ENCODE results near the gene CERS6. TPM values are rescaled to one million over a fixed set of nuclear protein-coding genes. Genes with fewer than 3 reads are reported as not detected.

CERS6 gene
- total RNA-seq, 1 experiment from 2014 or later = 14.0 TPM

DNA sequence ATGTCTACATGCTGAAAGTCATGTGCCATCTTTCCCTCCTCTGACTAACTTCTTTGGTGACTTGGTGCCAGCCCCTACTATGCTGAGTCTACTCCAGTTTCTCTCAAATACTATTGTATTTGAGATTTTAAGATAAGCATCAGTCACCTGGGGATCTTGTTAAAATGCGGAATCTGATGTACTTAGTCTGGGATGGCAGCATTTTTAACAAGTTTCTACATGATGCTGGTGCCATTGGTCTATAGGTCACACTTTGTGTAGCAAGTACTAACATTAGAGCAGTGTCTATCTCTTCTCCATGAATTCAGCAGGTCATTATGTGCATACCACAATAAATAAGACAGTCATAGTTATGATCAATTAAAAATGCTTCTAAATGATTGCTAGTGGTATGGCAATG lies 106.9 kb downstream of the CERS6 start:
- no peak for DNase-seq
- Histone ChIP-seq H3K36me3 (replicated peaks; ENCODE audit: control insufficient read depth, insufficient read depth, low read length) (no peaks in the 10 kb centered on the region; the same call in 1 of the 2 replicates), H3K4me3 (ENCODE audit: insufficient read depth, low read depth, low read length) (no peak overlapping the region), H3K27me3 (ENCODE audit: control insufficient read depth, insufficient read depth, low read length) (no peaks in the 10 kb centered on the region)

DNA sequence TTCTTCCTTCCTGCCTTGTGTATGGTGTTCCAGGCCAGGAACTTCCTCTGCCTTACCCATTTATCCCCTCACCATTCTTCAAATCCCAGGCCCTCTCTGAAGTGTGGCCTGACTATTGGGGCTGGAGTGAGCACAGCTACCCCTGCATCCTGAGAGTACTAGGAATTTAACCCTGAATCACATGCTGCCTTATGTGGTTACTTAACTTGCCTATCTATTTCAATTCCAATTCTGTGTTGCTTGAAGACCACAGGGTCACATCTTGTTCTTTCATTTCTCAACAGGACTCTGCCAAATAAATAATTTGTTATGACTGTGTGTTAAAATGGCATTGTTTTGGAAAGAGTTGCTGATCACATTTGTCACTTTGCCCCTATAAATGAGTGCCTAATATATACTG lies 108.6 kb downstream of the CERS6 start:
- H3K4me3 ChIP-seq (ENCODE audit: insufficient read depth, low read depth, low read length) = no peak overlapping the region
- no peaks in the 10 kb centered on the region for H3K27me3 ChIP-seq (ENCODE audit: control insufficient read depth, insufficient read depth, low read length)
- DNase-seq = no peak
- no peaks in the 10 kb centered on the region; the same call in 1 of the 2 replicates for H3K36me3 ChIP-seq (replicated peaks; ENCODE audit: control insufficient read depth, insufficient read depth, low read length)

DNA sequence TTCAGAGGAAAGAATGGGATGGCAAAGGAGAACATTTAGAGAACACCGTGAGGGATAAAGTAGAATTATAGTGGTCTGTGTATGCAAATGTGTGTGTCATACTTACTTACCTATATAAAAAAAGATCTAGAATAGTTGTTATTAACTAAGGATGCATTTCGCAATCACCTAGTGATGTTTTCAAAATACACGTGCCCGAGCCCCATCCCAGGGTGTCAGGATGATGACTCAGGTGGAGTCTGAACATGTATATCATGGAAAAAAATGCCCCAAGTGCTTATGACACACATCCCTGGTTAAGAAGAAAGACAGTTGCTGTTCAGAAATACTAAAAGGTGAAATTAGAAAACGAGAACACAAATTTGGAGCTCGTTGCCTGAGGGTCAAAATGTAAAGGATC lies 109.0 kb downstream of the CERS6 start:
- DNase-seq = no peak
- H3K36me3 ChIP-seq (replicated peaks; ENCODE audit: control insufficient read depth, insufficient read depth, low read length) = no peaks in the 10 kb centered on the region; the same call in 1 of the 2 replicates
- H3K4me3 ChIP-seq (ENCODE audit: insufficient read depth, low read depth, low read length) = no peak overlapping the region
- no peaks in the 10 kb centered on the region for H3K27me3 ChIP-seq (ENCODE audit: control insufficient read depth, insufficient read depth, low read length)

DNA sequence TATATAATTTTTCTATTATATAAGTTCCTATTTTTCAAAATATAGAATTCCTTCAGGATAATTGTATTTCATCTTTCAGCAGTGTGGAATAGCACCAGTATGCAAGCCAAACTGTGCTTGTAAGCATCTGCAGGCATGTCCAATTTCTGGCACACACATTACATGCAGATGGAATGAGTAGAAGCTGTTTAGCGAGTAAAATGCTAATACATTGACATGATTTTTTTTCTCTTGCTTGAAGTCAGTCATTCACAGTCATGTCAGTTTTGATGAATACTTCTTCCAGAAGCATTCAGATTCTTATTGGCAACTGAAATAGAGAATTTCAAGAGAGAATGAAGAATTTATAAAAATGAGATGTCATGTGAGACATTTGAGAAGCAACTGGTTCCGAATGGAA lies 109.4 kb downstream of the CERS6 start:
- Histone ChIP-seq H3K27me3 (ENCODE audit: control insufficient read depth, insufficient read depth, low read length) (no peaks in the 10 kb centered on the region), H3K36me3 (replicated peaks; ENCODE audit: control insufficient read depth, insufficient read depth, low read length) (no peaks in the 10 kb centered on the region; the same call in 1 of the 2 replicates), H3K4me3 (ENCODE audit: insufficient read depth, low read depth, low read length) (no peak overlapping the region)
- DNase-seq = no peak

DNA sequence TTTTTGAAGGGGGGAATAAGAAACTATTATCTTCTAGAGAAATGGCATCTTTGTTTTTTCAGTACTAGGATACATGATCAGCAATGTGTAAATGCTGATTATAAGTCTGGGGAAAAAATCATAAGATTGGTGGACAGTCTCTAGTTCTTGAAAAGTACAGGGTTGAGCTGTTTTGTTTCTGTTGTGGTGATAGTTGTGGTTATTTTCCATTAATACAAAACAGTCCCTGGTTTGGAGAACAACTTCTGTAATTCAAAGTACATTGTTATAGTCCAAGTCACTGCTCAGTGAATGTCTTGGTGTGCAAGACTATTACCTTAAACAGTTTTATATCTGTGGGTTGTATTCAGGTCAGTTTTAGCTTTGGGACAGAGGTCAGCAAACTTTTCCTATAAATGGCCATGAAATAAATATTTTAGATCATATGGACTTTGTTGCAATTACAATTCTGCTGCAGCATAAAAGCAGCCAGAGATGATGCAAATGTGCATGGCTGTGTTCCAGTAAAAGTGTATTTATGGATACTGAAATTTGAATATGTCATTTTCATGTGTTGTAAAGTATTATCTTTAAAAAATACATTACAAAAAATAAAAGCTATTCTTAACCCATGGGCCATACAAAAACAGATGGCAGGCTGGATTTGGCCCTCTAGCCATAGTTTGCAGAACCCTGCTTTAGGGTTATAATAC lies 111.0 kb downstream of the CERS6 start:
- no peaks in the 10 kb centered on the region for H3K27me3 ChIP-seq (ENCODE audit: control insufficient read depth, insufficient read depth, low read length)
- H3K4me3 ChIP-seq (ENCODE audit: insufficient read depth, low read depth, low read length) = no peak overlapping the region
- no peaks in the 10 kb centered on the region; the same call in 1 of the 2 replicates for H3K36me3 ChIP-seq (replicated peaks; ENCODE audit: control insufficient read depth, insufficient read depth, low read length)
- DNase-seq = no peak

DNA sequence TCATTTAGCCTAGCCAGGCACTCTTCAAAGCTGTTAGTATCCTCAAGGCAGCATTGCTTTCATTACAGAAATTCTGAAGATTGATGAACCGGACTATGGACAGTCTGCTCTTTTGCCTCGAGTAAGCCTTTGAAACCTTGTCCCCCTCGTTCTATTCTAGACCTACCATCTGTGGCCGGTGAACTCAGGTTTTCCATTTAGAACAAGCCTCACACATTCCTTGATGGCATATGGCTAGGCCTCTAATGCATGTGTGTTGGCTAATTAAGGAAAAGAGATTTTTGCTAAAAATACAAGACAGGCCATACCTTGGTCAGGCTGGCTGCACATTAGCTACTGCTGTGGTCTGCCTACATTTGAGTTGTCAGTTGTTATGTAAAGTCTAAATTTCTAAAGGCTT lies 111.8 kb downstream of the CERS6 start:
- DNase-seq = no peak
- no peak overlapping the region for H3K4me3 ChIP-seq (ENCODE audit: insufficient read depth, low read depth, low read length)
- no peaks in the 10 kb centered on the region for H3K36me3 ChIP-seq (replicated peaks; ENCODE audit: control insufficient read depth, insufficient read depth, low read length)
- no peaks in the 10 kb centered on the region for H3K27me3 ChIP-seq (ENCODE audit: control insufficient read depth, insufficient read depth, low read length)

DNA sequence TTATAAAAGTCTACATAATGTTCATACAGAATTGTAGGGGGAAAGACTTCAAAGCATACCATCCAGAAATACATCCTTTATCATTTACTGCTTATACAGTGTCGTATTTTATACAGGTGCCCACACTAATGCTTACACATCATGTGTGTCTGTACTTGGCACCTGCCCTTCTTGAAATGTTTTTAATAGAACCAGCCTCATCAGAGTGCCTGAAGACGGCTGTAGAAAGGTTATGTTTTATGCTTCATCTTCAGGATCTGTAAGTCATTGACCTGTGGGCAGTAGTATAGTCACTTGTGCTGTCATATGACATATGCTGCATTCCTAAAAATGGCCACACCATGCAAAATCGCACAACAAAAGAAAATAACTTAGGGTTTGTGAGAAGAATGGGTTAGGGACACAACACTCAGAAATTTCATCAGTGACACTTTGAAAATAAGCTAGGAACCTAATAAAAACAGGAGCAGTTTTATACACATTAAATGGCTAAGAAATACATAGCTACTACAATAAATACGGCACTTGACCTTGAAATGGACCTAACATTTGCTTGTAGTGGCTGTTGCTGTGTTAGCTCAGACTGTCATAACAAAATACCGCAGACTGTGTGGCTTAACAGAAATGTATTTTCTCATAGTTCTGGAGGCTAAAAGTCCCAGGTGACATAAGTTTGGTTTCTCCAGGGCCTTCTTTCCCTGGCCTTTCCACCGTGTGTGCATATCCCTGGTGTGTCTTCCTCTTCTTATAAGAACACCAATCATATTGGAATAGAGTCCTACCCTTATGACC lies 112.6 kb downstream of the CERS6 start:
- H3K27me3 ChIP-seq (ENCODE audit: control insufficient read depth, insufficient read depth, low read length) = no peaks in the 10 kb centered on the region
- DNase-seq = no peak
- H3K4me3 ChIP-seq (ENCODE audit: insufficient read depth, low read depth, low read length) = no peak overlapping the region
- no peaks in the 10 kb centered on the region for H3K36me3 ChIP-seq (replicated peaks; ENCODE audit: control insufficient read depth, insufficient read depth, low read length)

DNA sequence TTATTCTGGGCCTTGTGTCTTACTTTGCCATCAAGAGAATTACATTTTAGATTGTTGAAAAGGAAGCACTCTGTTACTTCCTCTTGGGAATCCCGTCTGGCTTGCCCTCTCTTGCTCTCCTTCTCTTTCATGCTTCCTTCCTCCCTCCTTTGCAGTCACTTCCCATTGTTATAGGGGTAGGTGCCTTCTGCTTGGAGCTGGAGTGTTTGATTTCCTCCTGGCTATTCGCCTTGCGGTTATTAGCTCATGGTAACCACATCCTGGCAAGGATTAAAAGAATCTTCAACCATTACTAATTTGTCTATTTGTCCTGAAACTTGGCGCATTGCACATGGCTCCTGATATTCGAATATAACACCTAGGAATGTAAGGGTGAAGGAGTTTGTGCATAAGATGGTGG lies 115.0 kb downstream of the CERS6 start:
- H3K4me3 ChIP-seq (ENCODE audit: insufficient read depth, low read depth, low read length) = no peak overlapping the region

DNA sequence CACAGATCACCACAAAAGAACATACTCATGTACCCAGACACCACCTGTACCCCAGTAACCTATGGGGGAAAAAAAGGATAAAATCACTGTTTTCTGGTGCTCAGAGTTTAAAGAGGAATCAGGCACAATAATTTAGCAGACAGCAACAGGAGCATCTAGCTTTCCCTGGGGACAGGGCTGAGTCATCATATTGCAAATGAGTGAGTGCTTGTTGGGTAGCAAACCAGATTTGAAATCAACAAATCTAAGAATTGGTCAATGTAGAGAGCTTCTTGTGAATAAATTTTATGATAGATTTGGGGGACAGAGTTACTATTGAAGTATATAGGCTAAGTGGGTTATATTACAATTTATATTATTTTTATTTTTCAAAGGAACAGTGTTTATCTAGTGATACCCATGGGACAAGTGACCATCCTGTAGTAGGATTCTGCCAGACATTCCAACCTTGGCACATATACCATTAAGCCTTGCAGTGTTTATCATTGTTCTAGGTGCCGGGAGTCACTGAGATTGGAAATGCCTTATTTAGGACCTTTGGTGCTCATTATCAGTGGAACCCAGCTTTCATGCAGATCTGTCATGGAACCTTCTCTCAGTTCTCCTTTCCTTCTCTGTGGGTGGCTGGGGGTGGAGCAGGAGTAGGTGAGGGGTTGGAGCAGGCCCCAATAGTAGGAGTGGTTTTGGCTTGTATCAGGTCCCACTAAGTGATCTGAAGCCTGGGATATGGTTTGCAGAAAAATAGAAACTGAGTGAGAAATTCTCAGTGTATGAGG lies 117.2 kb downstream of the CERS6 start:
- Histone ChIP-seq H3K4me3 (ENCODE audit: insufficient read depth, low read depth, low read length) (no peak overlapping the region), H3K27me3 (ENCODE audit: control insufficient read depth, insufficient read depth, low read length) (no peaks in the 10 kb centered on the region), H3K36me3 (replicated peaks; ENCODE audit: control insufficient read depth, insufficient read depth, low read length) (no peaks in the 10 kb centered on the region)
- no peak for DNase-seq

More for the DNA sequence above, 115.0 kb downstream of the CERS6 start:
- DNase-seq = no peak
- Histone ChIP-seq H3K27me3 (ENCODE audit: control insufficient read depth, insufficient read depth, low read length) (no peaks in the 10 kb centered on the region), H3K36me3 (replicated peaks; ENCODE audit: control insufficient read depth, insufficient read depth, low read length) (no peaks in the 10 kb centered on the region)

DNA sequence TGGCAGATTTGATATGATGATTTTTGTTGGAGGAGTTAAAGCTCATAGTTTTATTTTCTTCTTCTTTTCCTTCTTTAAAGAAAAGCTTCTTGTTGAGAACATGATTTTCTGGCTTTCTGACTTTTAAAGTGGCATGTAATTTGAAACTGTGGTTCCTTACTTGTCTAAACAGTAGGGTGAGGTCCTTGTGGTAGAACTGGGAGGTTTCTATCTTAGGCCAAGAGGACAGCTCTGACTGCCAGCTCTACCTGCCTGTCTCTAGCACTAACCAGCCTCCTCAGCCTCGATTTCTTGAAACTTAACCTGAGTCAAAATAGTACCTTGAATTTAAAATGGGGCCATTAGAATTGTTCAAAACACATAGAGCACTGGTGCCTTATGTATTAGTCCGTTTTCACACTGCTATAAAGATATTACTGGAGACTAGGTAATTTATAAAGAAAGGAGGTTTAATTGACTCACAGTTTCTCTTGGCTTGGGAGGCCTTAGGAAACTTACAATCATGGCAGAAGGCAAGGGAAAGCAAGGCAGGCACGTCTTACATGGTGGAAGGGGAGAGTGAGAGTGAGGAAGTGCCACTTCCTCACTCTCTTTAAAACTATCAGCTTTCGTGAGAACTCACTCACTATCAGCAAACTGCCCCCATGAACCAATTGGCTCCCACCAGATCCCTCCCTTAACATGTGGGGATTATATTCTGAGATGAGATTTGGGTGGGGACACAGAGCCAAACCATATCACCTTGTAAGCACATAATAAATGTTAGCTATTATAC lies 119.0 kb downstream of the CERS6 start:
- Histone ChIP-seq H3K27me3 (ENCODE audit: control insufficient read depth, insufficient read depth, low read length) (no peaks in the 10 kb centered on the region), H3K36me3 (replicated peaks; ENCODE audit: control insufficient read depth, insufficient read depth, low read length) (no peaks in the 10 kb centered on the region), H3K4me3 (ENCODE audit: insufficient read depth, low read depth, low read length) (no peak overlapping the region)
- DNase-seq = no peak

DNA sequence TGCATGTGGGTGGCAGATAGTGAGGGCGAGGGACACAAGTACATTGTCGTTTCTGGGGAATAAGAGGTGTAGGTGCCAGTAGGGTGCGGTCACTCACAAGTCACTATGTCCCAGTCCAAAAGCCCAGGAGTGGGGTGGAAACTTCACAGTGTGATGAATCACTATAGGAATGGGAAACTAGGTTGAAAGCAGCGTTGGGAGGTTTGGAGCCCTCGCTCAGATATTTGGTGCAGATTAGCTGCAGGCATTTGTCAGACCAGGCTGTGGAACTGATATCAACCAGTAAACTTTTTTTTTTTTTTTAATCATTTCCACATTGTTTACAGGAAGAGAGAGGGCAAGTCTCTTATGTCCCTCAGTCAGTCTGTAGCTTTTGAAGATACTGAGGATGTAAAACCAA lies 121.8 kb downstream of the CERS6 start:
- no peaks in the 10 kb centered on the region for H3K36me3 ChIP-seq (replicated peaks; ENCODE audit: control insufficient read depth, insufficient read depth, low read length)
- no peak for DNase-seq
- H3K27me3 ChIP-seq (ENCODE audit: control insufficient read depth, insufficient read depth, low read length) = no peaks in the 10 kb centered on the region
- no peak overlapping the region for H3K4me3 ChIP-seq (ENCODE audit: insufficient read depth, low read depth, low read length)

DNA sequence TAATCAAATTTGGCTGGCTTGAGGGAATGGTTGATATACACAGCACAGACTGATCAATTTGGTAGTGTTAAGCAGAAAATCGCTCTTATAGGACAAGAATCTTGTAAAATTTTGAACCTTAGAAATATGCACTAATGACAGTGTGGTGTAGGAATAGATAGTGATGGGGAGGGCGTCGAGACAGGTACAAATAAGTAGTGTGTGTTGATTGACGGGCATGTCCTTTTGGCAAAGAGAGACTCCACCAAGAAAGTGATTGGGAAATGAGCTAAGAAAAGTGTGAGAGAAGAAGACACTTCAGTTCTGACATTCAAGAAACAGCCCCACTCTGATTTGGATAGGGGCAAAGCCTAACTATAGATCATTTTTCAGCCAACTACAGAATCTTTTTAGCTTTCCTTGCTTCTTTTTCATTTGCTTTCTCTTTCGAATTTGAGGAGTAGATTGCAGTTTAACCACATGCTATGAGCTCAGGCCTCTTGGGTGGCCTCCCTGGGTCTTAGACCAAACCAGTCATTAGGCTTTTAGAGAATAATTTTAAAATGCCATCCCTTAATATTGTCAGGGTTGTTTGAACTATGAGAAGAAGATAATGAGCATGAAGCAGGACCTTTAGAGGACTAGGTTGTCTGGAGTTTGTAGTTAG lies 127.1 kb downstream of the CERS6 start:
- H3K36me3 ChIP-seq (replicated peaks; ENCODE audit: control insufficient read depth, insufficient read depth, low read length) = no peaks in the 10 kb centered on the region
- H3K4me3 ChIP-seq (ENCODE audit: insufficient read depth, low read depth, low read length) = no peak overlapping the region
- H3K27me3 ChIP-seq (ENCODE audit: control insufficient read depth, insufficient read depth, low read length) = no peaks in the 10 kb centered on the region
- no peak for DNase-seq

DNA sequence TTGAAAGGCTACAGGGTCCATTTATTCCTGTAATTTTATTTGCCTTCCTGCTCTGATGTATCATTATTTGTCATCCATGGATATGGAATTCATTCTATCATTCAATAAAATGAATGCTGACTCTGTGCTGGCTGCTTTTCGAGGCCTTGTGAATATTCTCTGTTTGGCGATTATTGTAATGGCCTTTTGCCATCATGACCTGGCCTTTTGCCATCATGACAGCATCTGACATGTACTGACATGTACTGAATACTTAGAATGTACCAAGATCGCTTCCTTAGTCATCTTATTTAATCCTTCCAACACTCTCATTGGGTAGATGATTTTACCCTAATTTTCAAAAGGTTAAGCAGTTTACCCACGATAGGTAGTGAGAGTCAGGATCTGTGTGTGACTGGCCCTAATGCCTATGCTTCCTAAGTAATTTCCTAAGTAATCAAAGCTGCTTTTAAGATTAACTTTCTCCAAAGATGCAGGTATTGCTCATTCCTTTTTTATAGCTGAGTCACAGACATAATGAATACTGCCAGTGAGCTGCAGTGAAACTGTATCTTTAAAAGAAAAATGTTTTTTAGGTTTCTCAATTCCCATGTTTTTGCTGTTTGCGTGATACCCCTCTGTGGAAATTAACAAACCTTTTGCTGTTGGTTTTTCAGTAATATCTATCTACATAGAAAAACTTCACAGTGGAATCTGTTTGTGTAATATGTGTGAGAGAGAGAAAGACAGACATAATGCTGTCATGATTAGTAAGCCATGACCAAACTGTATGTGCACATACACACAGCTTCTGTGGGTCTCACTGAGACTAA lies 127.8 kb downstream of the CERS6 start:
- no peaks in the 10 kb centered on the region for H3K36me3 ChIP-seq (replicated peaks; ENCODE audit: control insufficient read depth, insufficient read depth, low read length)
- no peak for DNase-seq
- no peak overlapping the region for H3K4me3 ChIP-seq (ENCODE audit: insufficient read depth, low read depth, low read length)
- no peaks in the 10 kb centered on the region for H3K27me3 ChIP-seq (ENCODE audit: control insufficient read depth, insufficient read depth, low read length)

Data from H7 (cell line).